ENCODE results near the gene LTF. TPM values are rescaled to one million over a fixed set of nuclear protein-coding genes. Genes with fewer than 3 reads are reported as not detected.

The LTF gene
- total and polyA plus RNA-seq, 9 of the 15 experiments (the other 6 are each of a cell fraction or from before 2014, with no cell fraction given), result 0.07 TPM; not detected in 8

- TF ChIP-seq ETV1 (tag; conservative IDR thresholded peaks at IDR 0.05; ENCODE audit: low read depth) (no peak; the same call in 1 of the 2 replicates), ZBTB11 (CRISPR knock-in tag; IDR thresholded peaks at IDR 0.05) (no peak; a peak in 1 of 6 replicates), DMBX1 (CRISPR knock-in tag; IDR thresholded peaks at IDR 0.05; ENCODE audit: borderline replicate concordance) (0 out of 2 replicates have a peak, but pooled peaks have one; percentile 30), TBP (optimal IDR thresholded peaks at IDR 0.05; ENCODE audit: low read depth, low read length) (no peak), HDAC2 (IDR thresholded peaks at IDR 0.05) (peak; percentile 99), YBX1 (IDR thresholded peaks at IDR 0.05) (no peak), E2F1 (CRISPR knock-in tag; IDR thresholded peaks at IDR 0.05) (no peak), ETV5 (CRISPR knock-in tag; IDR thresholded peaks at IDR 0.05; ENCODE audit: low read depth) (0 out of 2 replicates have a peak, but pooled peaks have one; percentile 60), MTA2 (IDR thresholded peaks at IDR 0.05; ENCODE audit: low read depth) (peak; percentile 68), MCM7 (IDR thresholded peaks at IDR 0.05) (no peak), PBX2 (CRISPR knock-in tag; IDR thresholded peaks at IDR 0.05; ENCODE audit: low read depth) (peak; percentile 53; the same call in 1 of the 2 replicates), PBX2 (tag; conservative IDR thresholded peaks at IDR 0.05; ENCODE audit: low read depth) (peak; percentile 99), NFYB (IDR thresholded peaks at IDR 0.05; ENCODE audit: extremely low read depth, insufficient read length) (no peak), ZNF766 (CRISPR knock-in tag; conservative IDR thresholded peaks at IDR 0.05) (0 out of 2 replicates have a peak, but pooled peaks have one; percentile 44), CBX2 (IDR thresholded peaks at IDR 0.05; ENCODE audit: insufficient read depth, low read length, poor library complexity, severe bottlenecking) (no peak), HDAC1 (IDR thresholded peaks at IDR 0.05) (peak; percentile 35 to 97; a peak in 2 of 4 replicates), ZNF695 (CRISPR knock-in tag; IDR thresholded peaks at IDR 0.05) (no peak)
- TF ChIP-seq, protein P1, sequence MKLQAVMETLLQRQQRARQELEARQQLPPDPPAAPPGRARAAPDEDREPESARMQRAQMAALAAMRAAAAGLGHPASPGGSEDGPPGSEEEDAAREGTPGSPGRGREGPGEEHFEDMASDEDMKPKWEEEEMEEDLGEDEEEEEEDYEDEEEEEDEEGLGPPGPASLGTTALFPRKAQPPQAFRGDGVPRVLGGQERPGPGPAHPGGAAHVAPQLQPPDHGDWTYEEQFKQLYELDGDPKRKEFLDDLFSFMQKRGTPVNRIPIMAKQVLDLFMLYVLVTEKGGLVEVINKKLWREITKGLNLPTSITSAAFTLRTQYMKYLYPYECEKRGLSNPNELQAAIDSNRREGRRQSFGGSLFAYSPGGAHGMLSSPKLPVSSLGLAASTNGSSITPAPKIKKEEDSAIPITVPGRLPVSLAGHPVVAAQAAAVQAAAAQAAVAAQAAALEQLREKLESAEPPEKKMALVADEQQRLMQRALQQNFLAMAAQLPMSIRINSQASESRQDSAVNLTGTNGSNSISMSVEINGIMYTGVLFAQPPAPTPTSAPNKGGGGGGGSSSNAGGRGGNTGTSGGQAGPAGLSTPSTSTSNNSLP (IDR thresholded peaks at IDR 0.05; ENCODE audit: borderline replicate concordance, low read depth, low read length), result peak; percentile 91; the same call in 1 of the 2 replicates
Measured at GRCh38 chr3:46400000-46400734, 64.5 kb downstream of the LTF start (continued).

Data from K562 (cell line).